Measurements from ENCODE around the gene PRRC2C. TPM values are rescaled to one million over a fixed set of nuclear protein-coding genes. Genes with fewer than 3 reads are reported as not detected.

The PRRC2C gene
- total RNA-seq, 4 donors from 2014 or later = 52.0 to 79.2 (median 74.4) TPM

- peak; percentile 11 for ATAC-seq
- Histone ChIP-seq H3K4me1 (peaks cover 10 to 55% (median 18%) of the 10 kb centered on the region in 3 donors), H3K4me3 (peak overlapping the region; percentile 58 to 90), H3K27ac (peak overlapping the region; percentile 88 to 99 (median 95)), H3K9me3 (no peaks in the 10 kb centered on the region), H3K27me3 (no peaks in the 10 kb centered on the region), H3K36me3 (peaks cover 0 to under 1% of the 10 kb centered on the region in 2 donors)
- TF ChIP-seq POLR2A (IDR thresholded peaks at IDR 0.05) (no peak), CTCF (IDR thresholded peaks at IDR 0.05) (no peak), POLR2AphosphoS5 (IDR thresholded peaks at IDR 0.05) (no peak), EP300 (IDR thresholded peaks at IDR 0.05) (no peak)
- 0% methylated on average over 5 to 9 of the region's 17 CpGs for WGBS, 2 donors (ENCODE audit: low coverage in 1 of 2)
Observed at GRCh38 chr1:171486048-171486519, 754 bp downstream of the PRRC2C start.

- Histone ChIP-seq H3K9me3 (no peaks in the 10 kb centered on the region), H3K4me3 (peak overlapping the region; percentile 58 to 90), H3K4me1 (peaks cover 10 to 63% (median 18%) of the 10 kb centered on the region in 3 donors), H3K27ac (peak overlapping the region in 3 of 4 donors; percentile 94 to 99 (median 96)), H3K36me3 (peaks cover 0 to 5% of the 10 kb centered on the region in 2 donors), H3K27me3 (no peaks in the 10 kb centered on the region)
- no peak for TF ChIP-seq EP300 (IDR thresholded peaks at IDR 0.05)
- no peak for TF ChIP-seq POLR2A (IDR thresholded peaks at IDR 0.05)
- no peak for TF ChIP-seq CTCF (IDR thresholded peaks at IDR 0.05)
- TF ChIP-seq POLR2AphosphoS5 (IDR thresholded peaks at IDR 0.05) = no peak
- ATAC-seq = no peak
Observed at GRCh38 chr1:171487038-171487437, 1.7 kb downstream of the PRRC2C start.

- Histone ChIP-seq H3K9me3 (no peaks in the 10 kb centered on the region), H3K4me3 (no peak overlapping the region), H3K4me1 (peaks cover 12 to 76% (median 18%) of the 10 kb centered on the region in 3 donors), H3K36me3 (peaks cover 0 to 5% of the 10 kb centered on the region in 2 donors), H3K27me3 (no peaks in the 10 kb centered on the region), H3K27ac (peak overlapping the region in 1 of 4 donors; percentile 4)
- TF ChIP-seq CTCF (IDR thresholded peaks at IDR 0.05) (no peak), EP300 (IDR thresholded peaks at IDR 0.05) (no peak), POLR2A (IDR thresholded peaks at IDR 0.05) (no peak), POLR2AphosphoS5 (IDR thresholded peaks at IDR 0.05) (no peak)
- no peak for ATAC-seq
- 56 to 70% methylated on average over 6 of the region's 6 CpGs for WGBS, 2 donors (ENCODE audit: low coverage in 1 of 2)
Observed at GRCh38 chr1:171488190-171488929, 3.0 kb downstream of the PRRC2C start.

DNA sequence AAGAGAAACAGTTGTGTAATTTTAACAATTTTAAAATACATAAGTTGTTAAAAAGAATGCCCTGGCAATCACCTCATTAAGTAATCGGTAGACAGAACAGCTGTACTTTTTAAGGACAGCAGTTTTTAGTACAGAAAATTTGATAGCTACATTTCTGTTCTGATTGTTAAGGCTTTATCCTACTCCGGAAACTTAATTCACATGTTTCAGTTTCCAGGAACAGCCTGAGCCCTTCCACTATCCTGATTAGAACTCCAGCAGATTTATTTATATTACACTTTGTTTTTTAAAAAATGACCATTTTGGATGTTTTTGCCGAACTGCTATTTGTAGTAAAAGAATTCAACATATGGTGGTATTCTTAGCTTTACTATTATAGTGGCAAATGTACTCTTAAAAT, 8.7 kb downstream of the PRRC2C start:
- Histone ChIP-seq H3K36me3 (peaks cover 0 to 5% of the 10 kb centered on the region in 2 donors), H3K9me3 (no peaks in the 10 kb centered on the region), H3K4me1 (peaks cover 8 to 92% (median 14%) of the 10 kb centered on the region in 3 donors), H3K4me3 (no peak overlapping the region), H3K27me3 (no peaks in the 10 kb centered on the region), H3K27ac (peak overlapping the region in 1 of 4 donors; percentile 33)
- WGBS, 2 donors (ENCODE audit: low coverage in 1 of 2) = 17 to 20% methylated on average over 3 of the region's 3 CpGs
- TF ChIP-seq EP300 (IDR thresholded peaks at IDR 0.05) (no peak), POLR2AphosphoS5 (IDR thresholded peaks at IDR 0.05) (no peak), POLR2A (IDR thresholded peaks at IDR 0.05) (no peak), CTCF (IDR thresholded peaks at IDR 0.05) (no peak)
- ATAC-seq = no peak

DNA sequence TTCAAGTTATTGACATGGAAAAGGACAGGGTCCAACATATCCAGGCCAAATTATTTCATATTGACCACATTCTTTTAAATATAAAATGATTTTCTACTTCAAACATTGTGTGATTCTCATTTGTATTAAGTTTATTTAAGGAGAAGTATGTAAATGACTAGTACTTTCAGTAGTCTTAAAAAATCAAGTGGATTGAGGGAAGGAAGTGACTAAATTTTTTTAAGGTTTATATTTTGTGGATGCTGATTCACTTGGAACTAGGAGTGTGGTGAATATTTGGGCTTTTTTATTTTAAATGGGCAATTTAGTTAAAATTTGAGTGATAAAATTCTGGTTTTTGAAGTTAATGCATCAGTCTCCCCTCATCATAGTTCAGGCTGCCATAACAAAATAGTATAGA, 10.1 kb downstream of the PRRC2C start:
- no peaks in the 10 kb centered on the region for H3K27me3 ChIP-seq
- no peaks in the 10 kb centered on the region for H3K9me3 ChIP-seq
- no peak overlapping the region for H3K4me3 ChIP-seq
- ATAC-seq = no peak
- peaks cover 8 to 83% (median 14%) of the 10 kb centered on the region in 3 donors for H3K4me1 ChIP-seq
- H3K36me3 ChIP-seq = peaks cover 0 to 5% of the 10 kb centered on the region in 2 donors
- no peak overlapping the region for H3K27ac ChIP-seq
- no peak for TF ChIP-seq CTCF (IDR thresholded peaks at IDR 0.05)
- TF ChIP-seq POLR2A (IDR thresholded peaks at IDR 0.05) = no peak
- TF ChIP-seq POLR2AphosphoS5 (IDR thresholded peaks at IDR 0.05) = no peak
- no peak for TF ChIP-seq EP300 (IDR thresholded peaks at IDR 0.05)
